IMR-90 (cell line): ENCODE measurements around the gene KLHDC2. TPM values are rescaled to one million over a fixed set of nuclear protein-coding genes. Genes with fewer than 3 reads are reported as not detected.

Experiments
- ATAC-seq: fragments of 200-7000 bp; cut with Tn5 transposase; 2 replicates; pipeline ENCODE4 v1.9.1; 2020; ENCODE audit warnings: low read depth, mild to moderate bottlenecking, moderate library complexity
- BruUV-seq: library from RNA; stranded (reverse); fragments of 400-500 nt; replicated peaks from 2 replicates; lab custom pipeline; 2021; lab: Mats Ljungman, UMichigan
- CTCF ChIA-PET: fragments of 300-600 bp; formaldehyde crosslinking; extraction: SDS; loops from one replicate; lab custom pipeline; 2021; ENCODE audit warnings: antibody characterized with exemption; lab: Yijun Ruan, JAX
- POLR2A ChIA-PET: fragments of 300-600 bp; sonication (Branson Sonifier 250); formaldehyde crosslinking; loops from one replicate; lab custom pipeline; 2022; ENCODE audit warnings: antibody characterized with exemption; ENCODE audit not compliant: unreplicated experiment; lab: Charles Lee
- DNase-seq: peaks from one replicate; pipeline ENCODE4 v3.0.0; 2013
- H2AFZ ChIP-seq: replicated peaks from 2 replicates; pipeline ENCODE3; 2013; ENCODE audit warnings: low read length, mild to moderate bottlenecking; ENCODE audit not compliant: poor library complexity
- H2AK5ac ChIP-seq: 2 replicates; pipeline ENCODE4 v1.6.1; 2013; ENCODE audit warnings: low read depth, low read length, inconsistent platforms
- H2AK9ac ChIP-seq: replicated peaks from 2 replicates; pipeline ENCODE3; 2013; ENCODE audit warnings: mild to moderate bottlenecking, low read depth, low read length, moderate library complexity; ENCODE audit not compliant: poor library complexity
- H2BK120ac ChIP-seq: 2 replicates; pipeline ENCODE4 v1.6.1; 2013; ENCODE audit warnings: low read depth, low read length, inconsistent platforms
- H2BK15ac ChIP-seq: 3 replicates; pipeline ENCODE4 v1.6.1; 2013; ENCODE audit warnings: low read depth, low read length, inconsistent platforms
- H2BK20ac ChIP-seq: 2 replicates; pipeline ENCODE4 v1.6.1; 2013; ENCODE audit warnings: low read depth, mild to moderate bottlenecking, inconsistent platforms, low read length, moderate library complexity
- H2BK5ac ChIP-seq: 2 replicates; pipeline ENCODE4 v1.6.1; 2013; ENCODE audit warnings: mild to moderate bottlenecking, low read depth, low read length, inconsistent platforms; ENCODE audit not compliant: poor library complexity, severe bottlenecking
- H3K14ac ChIP-seq: replicated peaks from 2 replicates; pipeline ENCODE4 v1.6.1; 2013; ENCODE audit warnings: low read depth, low read length, inconsistent platforms
- H3K18ac ChIP-seq: 2 replicates; pipeline ENCODE4 v1.6.1; 2013; ENCODE audit warnings: low read depth, low read length, control low read depth
- H3K23ac ChIP-seq: 2 replicates; pipeline ENCODE4 v1.6.1; 2013; ENCODE audit warnings: low read depth, low read length, inconsistent platforms
- H3K27ac ChIP-seq: 2 replicates; pipeline ENCODE4 v1.5.1; 2013; ENCODE audit warnings: mild to moderate bottlenecking, control low read depth, low read length; ENCODE audit not compliant: insufficient read depth
- H3K27me3 ChIP-seq: 2 replicates; pipeline ENCODE4 v1.6.1; 2013; ENCODE audit warnings: low read length; ENCODE audit not compliant: control insufficient read depth, insufficient read depth
- H3K36me3 ChIP-seq: 2 replicates; pipeline ENCODE4 v1.6.1; 2013; ENCODE audit warnings: low read length, mixed read lengths; ENCODE audit not compliant: control insufficient read depth, insufficient read depth
- H3K4ac ChIP-seq: 2 replicates; pipeline ENCODE4 v1.6.1; 2013; ENCODE audit warnings: low read depth, low read length, inconsistent platforms
- H3K4me1 ChIP-seq: 2 replicates; pipeline ENCODE4 v1.6.1; 2013; ENCODE audit warnings: low read length, mixed read lengths; ENCODE audit not compliant: control insufficient read depth, insufficient read depth
- H3K4me2 ChIP-seq: 2 replicates; pipeline ENCODE4 v1.6.1; 2013; ENCODE audit warnings: low read depth, mild to moderate bottlenecking, control low read depth, low read length, moderate library complexity
- H3K4me3 ChIP-seq: 2 replicates; pipeline ENCODE4 v1.5.1; 2013; ENCODE audit warnings: low read depth, mild to moderate bottlenecking, control low read depth, low read length, moderate library complexity; ENCODE audit not compliant: insufficient read depth
- H3K56ac ChIP-seq: 2 replicates; pipeline ENCODE4 v1.6.1; 2013; ENCODE audit warnings: low read length, inconsistent platforms; ENCODE audit not compliant: insufficient read depth; ENCODE audit errors: extremely low read depth
- H3K79me1 ChIP-seq, 2 experiments: 2 replicates each; pipeline ENCODE4 v1.6.1; 2013; ENCODE audit warnings: low read length in 2 of 2, inconsistent platforms in 1 of 2, low read depth in 1 of 2
- H3K9ac ChIP-seq: 2 replicates; pipeline ENCODE4 v1.6.1; 2013; ENCODE audit warnings: low read depth, low read length, control low read depth
- H3K9me1 ChIP-seq: 2 replicates; pipeline ENCODE4 v1.6.1; 2013; ENCODE audit warnings: low read length, inconsistent platforms; ENCODE audit not compliant: insufficient read depth
- H3K9me3 ChIP-seq: 2 replicates; pipeline ENCODE4 v1.6.1; 2013; ENCODE audit warnings: low read length; ENCODE audit not compliant: control insufficient read depth, insufficient read depth
- H4K20me1 ChIP-seq: 2 replicates; pipeline ENCODE4 v1.6.1; 2013; ENCODE audit warnings: low read length, inconsistent platforms; ENCODE audit not compliant: insufficient read depth
- H4K5ac ChIP-seq: 2 replicates; pipeline ENCODE4 v1.6.1; 2013; ENCODE audit warnings: mild to moderate bottlenecking, low read depth, low read length, control low read depth
- H4K8ac ChIP-seq, 2 experiments: 2 replicates each; pipeline ENCODE4 v1.6.1; 2013; ENCODE audit warnings: low read depth in 2 of 2, low read length in 2 of 2, control low read depth in 1 of 2, inconsistent platforms in 1 of 2
- H4K91ac ChIP-seq: 2 replicates; pipeline ENCODE4 v1.6.1; 2013; ENCODE audit warnings: low read depth, low read length, inconsistent platforms; ENCODE audit not compliant: insufficient read depth
- BHLHE40 ChIP-seq: fragments of 150-350 bp; IDR thresholded peaks from 2 replicates; pipeline ENCODE4 v1.6.1; 2016; ENCODE audit warnings: mild to moderate bottlenecking, low read depth, low read length
- ELK1 ChIP-seq: fragments of 150-350 bp; IDR thresholded peaks from 2 replicates; pipeline ENCODE4 v1.6.1; 2016; ENCODE audit warnings: low read depth, mild to moderate bottlenecking, low read length, moderate library complexity, borderline replicate concordance
- MAFK ChIP-seq: IDR thresholded peaks from 2 replicates; pipeline ENCODE4 v1.6.1; 2012; ENCODE audit warnings: low read depth, low read length, improper control_type of control experiment
- POLR2A ChIP-seq: IDR thresholded peaks from 2 replicates; pipeline ENCODE4 v1.6.1; 2012; ENCODE audit warnings: mild to moderate bottlenecking, low read depth, low read length
- RCOR1 ChIP-seq: IDR thresholded peaks from 2 replicates; pipeline ENCODE4 v1.6.1; 2012; ENCODE audit warnings: mild to moderate bottlenecking, low read length, improper control_type of control experiment; ENCODE audit not compliant: insufficient replicate concordance
- USF2 ChIP-seq: fragments of 150-350 bp; IDR thresholded peaks from 2 replicates; pipeline ENCODE4 v1.6.1; 2017; ENCODE audit warnings: mild to moderate bottlenecking, antibody characterized with exemption, low read length, low read depth
- WGBS, 2 experiments: methylation state at CpG; one replicate each; pipeline versions ENCODE4 v1.1.5 to v1.1.7; 2013; ENCODE audit warnings: missing lambda C conversion rate in 2 of 2; ENCODE audit not compliant: insufficient read length in 1 of 2; ENCODE audit errors: extremely low coverage in 2 of 2; 5-methylcytosine and 5-hydroxymethylcytosine counted together
- dilution Hi-C: fragments of 300-500 bp; cut with HindIII; formaldehyde crosslinking; loops from one replicate; pipeline ENCODE4 v1.14.3; 2018; ENCODE audit warnings: low sequenced_read_pairs; ENCODE audit not compliant: unreplicated experiment
- in situ Hi-C: fragments of 300-500 bp; cut with MboI; formaldehyde crosslinking; loops from 3 replicates; pipeline ENCODE4 v1.14.3; 2019; ENCODE audit warnings: low sequenced_read_pairs, inconsistent platforms, mixed read lengths
- intact Hi-C: fragments of 100-400 bp; cut with micrococcal nuclease; formaldehyde crosslinking; loops from 2 replicates; pipeline ENCODE4 v1.10.0; 2022
- polyA plus RNA-seq, 3 experiments: library from polyadenylated mRNA; depleted of rRNA; stranded (reverse); fragments of >200 nt; gene quantifications; 2 replicates each; pipeline ENCODE4 v1.2.3, GENCODE V29; 2012; ENCODE audit warnings: low replicate concordance in 1 of 3
- total RNA-seq: library from RNA; depleted of rRNA; stranded (reverse); fragments of >200 nt; gene quantifications from 2 replicates; pipeline ENCODE4 v1.2.3, GENCODE V29; 2012

KLHDC2 gene
- total and polyA plus RNA-seq, 2 of the 4 experiments (the other 2 are of a cell fraction), result 29.2 to 41.8 TPM

- Histone ChIP-seq H3K4me3 (no peak overlapping the region), H4K20me1 (no peaks in the 10 kb centered on the region), H2BK120ac (no peak overlapping the region), H3K4me1 (no peaks in the 10 kb centered on the region), H2AK5ac (no peak overlapping the region), H3K79me1 (no peaks in the 10 kb centered on the region; a peak in 2 of 4 replicates), H2BK15ac (no peak overlapping the region), H3K4me2 (no peak overlapping the region), H3K14ac (no peak overlapping the region), H3K9me1 (no peaks in the 10 kb centered on the region), H2AFZ (no peak overlapping the region), H4K5ac (no peak overlapping the region), H3K4ac (no peak overlapping the region), H3K27me3 (no peaks in the 10 kb centered on the region), H2BK5ac (no peak overlapping the region), H3K18ac (no peak overlapping the region), H3K9ac (no peak overlapping the region), H3K36me3 (peaks cover 46% of the 10 kb centered on the region), H3K23ac (no peak overlapping the region), H2BK20ac (no peak overlapping the region), H4K8ac (no peak overlapping the region), H3K56ac (no peak overlapping the region), H3K9me3 (peaks cover 4% of the 10 kb centered on the region; the same call in 1 of the 2 replicates), H3K27ac (no peak overlapping the region), H2AK9ac (no peak overlapping the region), H4K91ac (no peak overlapping the region)
- DNase-seq, result no peak
- ChIA-PET CTCF (no interaction called here), POLR2A (no interaction called here)
- in situ Hi-C loops (no loop called here), intact Hi-C loops (no loop called here), dilution Hi-C loops (no loop called here)
- ATAC-seq, result no peak
- no peak for TF ChIP-seq POLR2A
- TF ChIP-seq BHLHE40, result no peak
- no peak for TF ChIP-seq RCOR1
- no peak for TF ChIP-seq USF2
- no peak for TF ChIP-seq MAFK
- no peak for TF ChIP-seq ELK1
- WGBS, 2 experiments, result 98% methylated on average over 8 of the region's 12 CpGs; no CpG with 5 or more reads in 1 of the 2 experiments
- no TSS peak for BruUV-seq
These were observed 52.2 kb downstream of the KLHDC2 start for GRCh38 chr14:49820176-49820575.
